NCI-H526 (cell line): Measurements from ENCODE around the gene SYT3.
A peak's percentile ranks its signal among the peaks of the same experiment; 100 is the strongest.

Experiments used
- DNase-seq, 2 experiments: peaks; one replicate each; lab custom pipeline; 2025; lab: John Stamatoyannopoulos, UW

The SYT3 gene

GRCh38 chr19:50661766-50662650 lies 22.3 kb upstream of the SYT3 start:
- DNase-seq = no peak

DNA sequence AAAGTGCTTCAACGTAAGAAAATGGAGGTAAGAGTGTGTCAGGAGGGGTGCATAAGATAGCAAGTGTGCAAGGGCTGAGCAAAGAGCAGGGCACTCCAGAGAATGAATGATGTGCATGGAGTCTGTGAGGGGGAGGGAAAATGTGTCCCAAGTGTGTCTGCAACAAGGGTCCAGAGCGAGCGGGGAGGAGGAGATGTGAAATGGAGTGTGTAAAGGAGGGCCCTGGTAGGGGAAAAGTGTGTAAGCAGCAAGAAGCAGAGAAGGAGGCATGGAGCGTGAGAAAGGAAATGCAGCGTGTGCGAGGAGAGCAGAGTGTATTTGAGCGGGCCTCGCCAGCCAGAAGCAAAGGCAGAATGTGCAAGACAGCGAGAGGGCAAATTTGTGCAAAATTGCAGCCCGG lies 21.3 kb upstream of the SYT3 start:
- DNase-seq = no peak

- no peak for DNase-seq
Observed at GRCh38 chr19:50660088-50660366, 20.3 kb upstream of the SYT3 start.

DNA sequence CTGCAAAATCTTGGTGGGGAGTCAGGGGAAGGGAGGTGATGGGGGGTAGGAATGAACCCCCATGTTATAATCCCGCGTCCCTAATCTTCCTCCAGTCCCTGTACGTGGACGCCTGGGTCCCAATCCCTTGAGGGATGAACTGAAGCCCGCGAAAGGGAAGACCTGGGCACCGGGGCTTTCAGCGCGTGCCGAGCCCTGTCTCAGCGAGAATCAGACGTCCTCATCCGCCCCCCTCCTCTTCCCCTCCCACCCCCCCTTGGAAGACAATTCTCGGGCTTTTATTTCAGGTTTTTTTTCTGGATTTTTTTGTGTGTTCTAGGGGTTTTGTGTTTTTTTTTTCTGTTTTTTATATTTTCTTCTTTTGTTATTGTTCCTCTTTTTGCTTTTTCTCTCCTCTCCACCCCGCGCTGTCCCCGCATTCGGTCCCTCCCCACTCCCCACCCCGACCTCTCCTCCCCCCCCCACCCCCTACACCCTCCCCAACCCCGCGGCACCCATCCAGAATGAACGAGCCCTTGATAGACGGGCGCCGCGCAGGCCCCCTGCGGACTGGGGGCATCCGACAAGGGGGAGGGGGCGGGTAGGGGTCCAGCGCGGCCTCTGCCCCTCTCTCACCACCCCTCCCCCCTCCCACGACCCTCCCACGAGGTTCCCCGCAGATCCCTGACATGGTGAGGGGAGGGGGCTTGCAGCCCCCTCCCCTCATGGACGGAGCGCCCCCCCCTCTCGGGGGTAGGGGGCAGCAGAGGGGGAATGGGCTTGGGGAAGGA lies 19.8 kb upstream of the SYT3 start:
- no peak for DNase-seq

DNA sequence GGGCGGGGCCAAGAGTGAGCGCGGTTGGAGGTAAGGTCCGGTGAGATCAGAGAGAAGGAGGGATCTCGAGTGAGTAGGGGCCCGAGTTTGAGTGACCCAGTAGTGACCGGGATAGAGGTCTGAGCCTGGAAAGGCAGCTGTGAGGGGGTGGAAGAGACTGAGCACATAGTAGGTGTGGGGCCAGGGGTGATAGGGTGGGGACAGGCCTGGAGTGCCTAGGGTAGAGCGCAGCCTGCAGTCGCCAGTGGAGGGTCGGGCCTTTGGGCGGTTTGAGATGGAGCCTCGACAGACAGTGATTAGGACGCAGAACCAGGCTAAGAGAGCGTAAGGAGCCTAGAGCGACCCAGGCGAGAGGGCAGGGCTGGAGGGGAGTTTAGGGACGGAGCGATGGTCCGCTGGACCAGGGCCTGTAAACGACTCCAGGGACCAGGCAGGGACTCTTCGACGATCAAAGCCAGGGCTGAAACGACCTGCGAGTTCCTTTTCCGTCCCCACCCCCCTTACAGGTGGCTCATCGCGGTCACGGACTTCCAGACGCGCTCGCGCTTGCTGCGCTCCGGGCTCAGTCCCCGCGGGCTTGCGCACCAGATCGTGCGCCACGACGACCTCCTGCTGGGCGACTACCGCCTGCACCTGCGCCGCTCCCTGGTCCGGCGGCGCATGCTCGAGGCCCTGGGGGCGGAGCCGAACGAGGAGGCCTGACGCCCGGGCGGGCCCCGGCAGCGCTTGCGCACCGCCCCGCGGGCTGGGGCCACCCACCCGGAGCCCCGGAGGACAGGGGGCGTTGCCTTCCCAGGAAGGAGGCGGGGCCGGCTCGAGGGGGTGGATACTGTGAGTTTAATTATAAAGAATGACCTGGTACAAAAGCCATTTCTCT lies 19.0 kb upstream of the SYT3 start:
- DNase-seq = no peak

GRCh38 chr19:50657712-50658440 lies 18.2 kb upstream of the SYT3 start:
- peak; percentile 75 to 79 for DNase-seq

DNA sequence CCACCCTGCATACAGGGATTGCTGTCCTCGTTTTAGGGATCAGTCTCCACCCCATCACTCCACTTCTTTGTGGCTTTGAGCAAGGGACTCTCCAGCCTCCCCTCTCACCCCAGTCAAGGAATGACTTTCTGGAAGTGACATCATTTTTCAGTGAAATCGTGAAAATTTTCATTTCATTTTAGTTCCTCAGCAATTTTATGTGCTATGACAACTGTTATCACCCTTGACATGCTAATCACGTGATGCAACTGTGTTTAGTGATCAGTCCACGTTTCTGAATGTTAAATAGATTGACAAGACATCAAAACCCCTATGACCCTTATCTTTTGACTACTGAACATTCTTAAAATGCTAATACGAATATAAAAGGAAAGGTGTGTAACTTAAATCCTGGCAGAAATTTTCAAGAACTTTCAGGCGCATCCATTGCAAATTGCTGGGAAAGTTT lies 17.6 kb upstream of the SYT3 start:
- DNase-seq = no peak

DNA sequence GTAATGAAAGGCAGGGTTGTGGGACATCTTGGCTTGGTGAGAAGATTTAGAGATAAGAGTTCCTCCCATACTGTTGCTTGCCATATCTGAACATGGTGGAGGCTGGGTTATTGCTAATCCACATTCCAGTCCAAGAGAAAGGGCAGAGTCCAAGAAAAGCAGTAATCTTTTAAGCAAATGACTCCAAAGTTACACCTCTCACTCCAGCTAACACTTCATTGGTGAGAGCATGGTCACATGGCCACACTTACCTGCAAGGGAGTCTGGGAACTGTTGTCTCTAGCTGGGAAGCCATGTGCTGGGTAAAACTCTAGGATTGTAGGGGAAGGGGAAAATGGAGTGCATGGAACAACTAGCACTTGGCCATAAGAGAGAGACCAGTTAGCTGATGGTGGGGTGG lies 15.2 kb upstream of the SYT3 start:
- no peak for DNase-seq

GRCh38 chr19:50652722-50653121 lies 13.0 kb upstream of the SYT3 start:
- DNase-seq = no peak

- no peak for DNase-seq
Observed at GRCh38 chr19:50651174-50651573, 11.5 kb upstream of the SYT3 start.

- DNase-seq = peak in 1 of 2 experiments; percentile 27
Observed at GRCh38 chr19:50649433-50650391, 10.0 kb upstream of the SYT3 start, which contains the start of gene C19orf81. Gene C19orf81 (plus strand): TSS chr19:50649445. CDS start chr19:50649445, 0 bp downstream.

GRCh38 chr19:50648659-50649058 lies 9.0 kb upstream of the SYT3 start:
- no peak for DNase-seq

DNA sequence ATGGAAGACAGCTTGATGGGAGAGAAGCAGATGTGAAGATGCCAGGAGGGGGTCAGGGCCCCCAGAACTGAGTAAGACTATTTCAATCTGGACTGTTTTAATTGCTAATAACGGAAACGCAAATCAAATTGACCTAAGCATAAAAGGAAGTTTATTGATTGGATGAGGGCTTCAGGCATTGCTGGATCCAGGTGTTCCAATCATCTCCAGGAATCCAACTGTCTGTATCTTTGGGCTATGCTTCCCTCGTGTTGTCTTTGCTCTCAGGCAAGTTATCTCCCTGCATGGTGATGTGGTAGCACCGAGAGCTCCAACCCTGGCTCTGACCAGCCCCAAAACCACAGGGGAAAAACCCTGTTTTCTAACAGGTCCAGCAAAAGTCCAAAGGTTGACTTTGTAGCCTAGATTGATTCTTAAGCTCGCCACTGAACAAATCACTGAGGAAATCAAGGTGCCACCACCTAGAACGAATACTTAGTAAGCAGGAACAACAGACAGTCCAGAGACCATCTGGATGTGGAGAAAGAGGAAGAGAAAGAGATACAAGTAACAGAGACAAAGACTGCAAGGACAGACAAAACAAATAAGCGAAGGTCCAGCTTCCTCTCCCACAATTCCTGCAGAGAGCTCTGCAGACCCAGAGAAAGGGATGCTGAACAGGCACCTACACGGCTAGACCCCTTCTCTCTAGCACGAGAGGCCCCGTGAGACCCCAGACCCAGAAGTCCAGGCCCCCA lies 8.4 kb upstream of the SYT3 start:
- no peak for DNase-seq

- DNase-seq = no peak
Observed at GRCh38 chr19:50646074-50646807, 6.6 kb upstream of the SYT3 start.

- DNase-seq = no peak
Observed at GRCh38 chr19:50645107-50645506, 5.4 kb upstream of the SYT3 start.

- DNase-seq = no peak
Observed at GRCh38 chr19:50644315-50644915, 4.7 kb upstream of the SYT3 start.

DNA sequence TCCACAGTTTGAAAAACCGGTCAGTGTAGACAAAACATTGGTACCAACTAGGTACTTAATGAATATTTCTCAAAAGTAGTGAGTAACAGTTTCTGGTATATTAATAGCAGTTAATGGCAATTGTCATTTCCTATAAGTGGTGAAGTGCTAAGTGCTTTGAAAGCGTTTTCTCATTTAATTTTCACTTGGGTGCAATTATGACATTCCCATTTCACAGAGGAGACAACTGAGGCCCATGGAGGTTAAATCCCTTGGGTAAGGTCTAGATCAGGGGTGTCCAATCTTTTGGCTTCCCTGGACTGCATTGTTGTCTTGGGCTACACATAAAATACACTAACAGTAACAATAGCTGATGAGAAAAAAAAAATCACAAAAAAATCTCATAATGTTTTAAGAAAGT lies 687 bp upstream of the SYT3 start:
- DNase-seq = no peak

GRCh38 chr19:50638600-50638999 lies 1.1 kb downstream of the SYT3 start:
- no peak for DNase-seq
